Raji (cell line): ENCODE measurements around the gene COPG1.

Experiments
- POLR2A ChIP-seq: IDR thresholded peaks from 2 replicates; pipeline ENCODE4 v1.6.1; 2011; ENCODE audit warnings: low read depth, low read length, control low read depth; ENCODE audit not compliant: insufficient read depth

Gene COPG1

GRCh38 chr3:129266651-129267050 is 17.2 kb downstream of the COPG1 start:
- TF ChIP-seq POLR2A, result no peak

- TF ChIP-seq POLR2A, result no peak
Observed at GRCh38 chr3:129268396-129268795, 19.0 kb downstream of the COPG1 start.

GRCh38 chr3:129271674-129272073 is 22.3 kb downstream of the COPG1 start:
- TF ChIP-seq POLR2A, result no peak

GRCh38 chr3:129276385-129276784 is 27.0 kb downstream of the COPG1 start:
- 0 out of 2 replicates have a peak, but pooled peaks have one; percentile 34 for TF ChIP-seq POLR2A

- TF ChIP-seq POLR2A, result no peak
Observed at GRCh38 chr3:129277829-129278271, 28.4 kb downstream of the COPG1 start.

DNA sequence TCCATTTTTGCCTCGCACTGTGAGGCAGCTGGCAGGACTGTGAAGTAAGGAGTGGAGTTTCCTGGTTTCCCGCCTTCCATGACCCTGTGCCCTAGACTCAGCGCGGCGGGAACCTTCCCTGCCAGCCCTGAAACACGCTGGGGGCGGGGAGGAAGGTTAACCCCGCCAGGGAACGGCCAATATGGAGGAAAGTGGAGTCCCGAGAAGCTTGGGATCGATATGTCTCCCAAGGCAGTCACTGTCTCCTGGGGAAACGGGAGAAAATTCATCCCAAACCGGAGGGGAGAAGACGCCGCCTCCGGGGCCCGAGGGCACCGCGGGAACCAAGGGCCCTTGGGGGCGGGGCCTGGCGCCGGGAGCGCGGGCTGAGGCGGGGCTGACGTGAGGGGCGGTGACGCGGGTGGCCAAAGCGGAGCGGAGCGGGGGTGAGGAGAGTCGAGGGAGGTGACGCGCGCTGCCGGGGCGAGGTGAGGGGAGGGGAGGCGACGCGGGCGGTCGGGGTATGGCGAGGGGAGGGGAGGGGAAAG is 29.1 kb downstream of the COPG1 start, which contains the start of gene HMCES:
Gene HMCES (plus strand): TSS at position 432 of the 527 bp plus-strand sequence. CDS start 863 bp downstream, outside the sequence.
- no peak; the same call in 1 of the 2 replicates for TF ChIP-seq POLR2A

DNA sequence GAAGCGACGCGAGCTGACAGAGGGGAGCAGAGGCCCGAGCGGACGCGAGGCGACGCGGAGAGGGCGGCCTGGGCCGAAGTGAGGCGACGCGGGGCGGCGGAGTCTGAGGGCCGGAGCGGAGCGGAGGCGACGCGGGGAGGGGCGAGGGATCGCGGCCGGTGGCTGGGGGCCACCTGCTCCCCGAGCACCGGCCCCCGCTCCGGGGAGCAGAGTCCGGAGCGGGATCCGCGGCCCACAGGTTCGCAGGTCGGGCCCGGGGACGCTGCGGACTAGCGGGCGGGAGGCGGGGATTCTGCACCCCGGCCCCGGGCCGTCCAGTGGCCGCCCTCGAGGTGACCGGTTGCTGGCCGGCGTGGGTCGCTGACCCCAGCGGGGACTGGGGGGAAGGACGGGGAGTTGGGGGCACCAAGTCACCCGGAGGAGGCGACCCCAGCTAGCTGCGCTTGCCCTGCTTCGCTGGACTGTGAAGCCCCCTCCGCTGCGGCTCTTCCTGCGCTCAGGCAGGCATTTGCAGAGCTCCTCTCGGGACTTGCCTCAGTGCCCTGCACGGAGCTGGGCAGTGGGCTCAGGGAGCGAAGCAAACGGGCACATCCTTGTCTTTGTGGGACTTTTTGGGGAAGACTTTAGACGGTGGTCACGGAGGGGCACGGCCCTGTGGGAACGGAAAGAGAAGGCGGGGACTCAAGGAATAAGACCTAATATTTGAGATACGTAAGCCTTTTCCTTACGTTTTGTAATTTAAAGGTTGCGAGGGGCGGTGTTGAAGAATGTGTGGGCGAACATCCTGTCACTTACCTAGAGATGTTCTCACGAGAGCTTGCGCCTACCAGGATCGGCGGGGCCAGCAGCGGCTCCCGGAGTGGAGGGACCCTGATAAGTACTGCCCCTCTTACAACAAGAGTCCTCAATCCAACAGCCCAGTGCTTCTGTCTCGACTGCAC is 29.8 kb downstream of the COPG1 start:
- TF ChIP-seq POLR2A, result peak; percentile 64

DNA sequence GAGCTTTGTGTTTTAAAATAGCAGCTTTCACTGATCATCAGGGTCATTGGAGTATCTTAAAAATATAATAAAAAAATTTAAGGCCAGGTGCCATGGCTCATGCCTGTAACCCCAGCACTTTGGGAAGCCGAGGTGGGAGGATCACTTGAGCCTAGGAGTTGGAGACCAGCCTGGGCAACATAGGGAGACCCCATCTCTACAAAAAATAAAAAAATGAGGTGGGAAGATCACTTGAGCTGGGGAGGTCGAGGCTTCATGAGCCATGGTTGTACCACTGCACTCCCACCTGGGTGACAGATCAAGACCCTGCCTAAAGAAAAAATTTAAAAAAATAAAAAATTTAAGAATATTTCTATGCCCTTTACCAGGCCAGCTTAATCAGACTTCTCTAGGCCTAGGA is 30.8 kb downstream of the COPG1 start:
- no peak for TF ChIP-seq POLR2A

GRCh38 chr3:129281726-129282125 is 32.3 kb downstream of the COPG1 start:
- no peak for TF ChIP-seq POLR2A

DNA sequence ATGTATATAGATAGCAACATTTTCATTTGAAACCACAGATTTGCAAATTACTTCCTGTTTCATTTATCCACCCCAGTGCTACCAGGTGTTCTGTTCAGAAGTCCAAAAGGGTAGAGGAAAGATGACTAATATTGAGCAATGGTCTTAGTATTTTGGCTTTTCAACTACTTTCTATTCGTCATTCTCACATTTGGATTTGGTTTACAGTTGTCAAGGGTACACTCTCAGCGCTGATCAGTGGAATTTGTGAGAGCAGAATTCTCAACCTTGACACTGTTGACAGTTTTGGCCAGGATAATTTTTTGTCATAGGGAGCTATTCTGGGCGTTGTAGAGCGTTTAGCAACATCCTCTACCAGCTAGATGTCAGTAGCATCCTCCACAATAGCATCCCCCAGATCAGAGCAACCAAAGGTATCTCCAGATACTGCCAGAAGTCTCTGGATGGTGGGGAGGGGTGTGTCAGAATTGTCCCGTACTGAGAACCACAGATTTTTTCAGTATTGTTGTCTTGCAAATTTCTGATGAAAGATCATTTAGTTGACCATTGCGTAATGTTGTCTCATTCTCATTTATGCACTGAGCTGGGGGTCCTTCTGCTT is 33.4 kb downstream of the COPG1 start:
- TF ChIP-seq POLR2A, result peak; percentile 21; the same call in 1 of the 2 replicates

DNA sequence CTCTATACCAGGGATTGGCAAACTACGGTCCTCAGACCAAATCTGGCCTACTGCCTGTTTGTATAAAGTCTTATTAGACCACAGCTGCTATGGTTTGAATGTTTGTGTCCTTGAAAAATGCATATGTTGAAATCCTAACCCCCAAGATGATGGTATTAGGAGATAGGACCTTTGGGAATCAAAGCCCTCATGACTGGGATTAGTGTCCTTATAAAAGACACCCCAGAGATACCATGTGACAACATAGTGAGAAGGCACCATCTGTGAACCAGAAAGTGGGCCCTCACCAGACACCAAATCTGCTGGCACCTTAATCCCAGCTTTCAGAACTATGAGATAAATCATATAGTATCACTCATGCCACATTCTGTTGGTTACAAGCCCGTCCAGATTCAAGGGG is 36.7 kb downstream of the COPG1 start:
- TF ChIP-seq POLR2A, result no peak

DNA sequence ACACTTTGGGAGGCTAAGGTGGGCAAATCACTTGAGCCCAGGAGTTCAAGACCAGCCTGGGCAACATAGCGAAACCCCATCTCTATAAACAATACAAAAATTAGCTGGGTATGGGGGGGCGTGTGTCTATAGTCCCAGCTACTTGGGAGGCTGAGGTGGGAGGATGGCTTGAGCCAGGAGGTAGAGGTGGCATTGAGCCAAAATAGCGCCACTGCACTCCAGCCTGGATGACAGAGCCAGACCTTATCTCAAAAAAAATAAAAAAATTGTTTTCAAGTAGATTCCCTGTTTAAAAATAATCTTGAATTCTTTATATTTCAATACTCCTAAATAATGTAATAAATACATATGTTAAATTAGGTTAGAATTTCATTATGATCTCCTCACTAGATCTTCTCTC is 39.0 kb downstream of the COPG1 start:
- no peak for TF ChIP-seq POLR2A

DNA sequence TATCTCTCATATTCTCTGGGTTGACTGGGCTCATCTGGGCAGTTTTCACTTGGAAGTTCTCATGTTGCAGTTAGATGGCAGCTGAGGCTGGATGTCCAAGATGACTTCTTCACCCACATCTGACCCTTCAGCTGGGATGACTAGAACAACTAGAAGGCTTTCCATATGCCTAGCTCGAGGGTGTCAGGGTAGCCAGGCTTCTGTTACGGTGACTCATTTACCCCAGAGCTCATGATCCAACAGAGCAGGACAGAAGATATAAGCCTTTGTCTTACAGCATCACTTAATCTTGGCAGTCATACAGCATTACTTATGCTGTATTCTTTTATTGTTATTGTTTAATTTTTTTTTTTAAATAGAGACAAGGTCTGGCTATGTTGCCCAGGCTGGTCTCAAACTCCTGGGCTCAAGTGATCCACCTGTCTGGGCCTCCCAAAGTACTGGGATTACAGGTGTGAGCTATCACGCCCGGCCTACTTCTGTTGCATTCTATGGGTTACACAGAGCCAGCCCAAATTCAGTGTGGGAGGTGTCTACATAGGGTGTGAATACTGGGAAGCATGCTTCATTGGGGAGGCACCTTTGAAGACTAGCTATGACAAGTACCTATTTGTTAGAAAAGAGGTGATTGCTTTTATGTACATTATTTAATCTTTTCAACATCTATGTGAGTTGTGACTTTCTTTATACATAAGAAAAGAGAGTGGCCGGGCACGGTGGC is 40.0 kb downstream of the COPG1 start:
- TF ChIP-seq POLR2A, result no peak

DNA sequence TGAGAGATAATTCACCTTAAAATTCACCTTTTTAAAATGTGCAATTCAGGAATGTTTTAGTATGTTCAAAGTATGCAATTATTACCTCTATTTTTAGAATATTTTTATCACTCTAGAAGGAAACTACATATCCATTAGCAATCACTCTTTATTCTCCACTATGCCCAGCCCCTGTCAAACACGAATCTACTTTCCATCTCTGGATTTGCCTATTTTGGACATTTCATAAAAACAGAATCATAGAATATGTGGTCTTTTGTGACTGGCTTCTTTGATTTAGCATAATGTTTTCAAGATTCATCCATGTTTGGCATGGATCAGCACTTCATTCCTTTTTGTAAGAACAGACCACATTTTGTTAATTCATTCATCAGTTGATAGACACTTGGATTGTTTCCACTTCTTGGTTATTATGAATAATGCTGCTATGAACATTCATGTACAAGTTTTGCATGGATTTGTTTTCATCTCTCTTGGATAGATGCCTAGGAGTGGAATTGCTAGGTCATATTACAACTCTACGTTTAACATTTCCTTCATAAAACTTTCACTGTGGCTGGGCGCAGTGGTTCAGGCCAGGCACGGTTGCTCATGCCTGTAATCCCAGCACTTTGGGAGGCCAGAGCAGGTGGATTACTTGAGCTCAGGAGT is 42.0 kb downstream of the COPG1 start:
- TF ChIP-seq POLR2A, result no peak

DNA sequence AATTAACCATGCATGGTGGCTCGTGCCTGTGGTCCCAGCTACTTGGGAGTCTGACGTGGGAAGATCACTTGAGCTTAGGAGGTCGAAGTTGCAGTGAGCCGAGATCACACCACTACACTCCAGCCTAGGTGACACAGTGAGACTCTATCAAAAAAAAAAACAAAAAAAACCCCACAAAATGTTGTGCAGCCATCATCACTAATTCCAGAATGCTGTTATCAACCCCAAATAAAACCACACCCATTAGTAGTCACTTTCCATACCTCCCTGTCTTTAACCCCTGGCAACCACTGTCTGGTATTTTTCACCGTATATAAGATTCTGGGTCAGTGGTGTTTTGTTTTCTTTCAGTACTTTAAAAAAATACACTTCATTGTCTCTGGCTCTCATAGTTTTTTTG is 45.9 kb downstream of the COPG1 start:
- TF ChIP-seq POLR2A, result no peak
